HUES64 (cell line): ENCODE measurements around the gene ARHGAP6.
"Not testable (repeated sequence)": the region's sequence is repeated elsewhere in the genome, so short reads cannot be mapped to it uniquely, and the experiment has no call there.

ENCODE experiments used
- H3K27ac ChIP-seq: 2 replicates; pipeline ENCODE4 v1.7.0; 2013; ENCODE audit warnings: low read depth, low read length, inconsistent platforms
- H3K27me3 ChIP-seq: 2 replicates; pipeline ENCODE4 v1.6.1; 2013; ENCODE audit warnings: mild to moderate bottlenecking, low read length; ENCODE audit not compliant: insufficient read depth
- H3K36me3 ChIP-seq: 2 replicates; pipeline ENCODE4 v1.6.1; 2013; ENCODE audit warnings: mild to moderate bottlenecking, low read length; ENCODE audit not compliant: insufficient read depth
- H3K4me1 ChIP-seq: 2 replicates; pipeline ENCODE4 v1.6.1; 2013; ENCODE audit warnings: mild to moderate bottlenecking, low read length, moderate library complexity; ENCODE audit not compliant: insufficient read depth
- H3K4me3 ChIP-seq: 2 replicates; pipeline ENCODE4 v1.5.1; 2013; ENCODE audit warnings: mild to moderate bottlenecking, low read length, moderate library complexity
- H3K9ac ChIP-seq: 2 replicates; pipeline ENCODE4 v1.6.1; 2013; ENCODE audit warnings: mild to moderate bottlenecking, low read depth, low read length
- H3K9me3 ChIP-seq: 2 replicates; pipeline ENCODE4 v1.6.1; 2013; ENCODE audit warnings: low read depth, low read length; ENCODE audit not compliant: insufficient read depth
- WGBS: fragments of 150-250, 120-280 bp; methylation state at CpG from one replicate; pipeline ENCODE4 v1.1.7; 2013; ENCODE audit warnings: missing lambda C conversion rate; 5-methylcytosine and 5-hydroxymethylcytosine counted together

Gene ARHGAP6

GRCh38 chrX:11363825-11364224 lies 301.9 kb downstream of the ARHGAP6 start:
- H3K27ac ChIP-seq: not testable (repeated sequence)

GRCh38 chrX:11363069-11363594 lies 302.6 kb downstream of the ARHGAP6 start:
- Histone ChIP-seq H3K4me3 (no peak overlapping the region), H3K27ac (no peak overlapping the region), H3K4me1 (no peaks in the 10 kb centered on the region), H3K36me3 (no peaks in the 10 kb centered on the region), H3K9me3 (no peaks in the 10 kb centered on the region), H3K9ac (no peak overlapping the region), H3K27me3 (no peaks in the 10 kb centered on the region)
- WGBS: 96% methylated on average over 4 of the region's 4 CpGs

More at GRCh38 chrX:11363825-11364224, 301.9 kb downstream of the ARHGAP6 start:
- H3K9ac ChIP-seq, H3K4me3 ChIP-seq, H3K4me1 ChIP-seq, H3K27me3 ChIP-seq, H3K9me3 ChIP-seq, H3K36me3 ChIP-seq: not testable (repeated sequence)
- WGBS: 83% methylated on average over 1 of the region's 1 CpG

GRCh38 chrX:11361666-11362065 lies 304.1 kb downstream of the ARHGAP6 start:
- H3K4me3 ChIP-seq, H3K9ac ChIP-seq, H3K4me1 ChIP-seq, H3K9me3 ChIP-seq, H3K27me3 ChIP-seq, H3K27ac ChIP-seq, H3K36me3 ChIP-seq: not testable (repeated sequence)
- WGBS: 91% methylated on average over 3 of the region's 3 CpGs

GRCh38 chrX:11355944-11356343 lies 309.8 kb downstream of the ARHGAP6 start:
- H3K9ac ChIP-seq, H3K27me3 ChIP-seq, H3K27ac ChIP-seq, H3K9me3 ChIP-seq, H3K4me1 ChIP-seq, H3K36me3 ChIP-seq, H3K4me3 ChIP-seq: not testable (repeated sequence)
- 100% methylated on average over 1 of the region's 2 CpGs for WGBS

- H3K4me1 ChIP-seq: no peaks in the 10 kb centered on the region
- H3K9me3 ChIP-seq: no peaks in the 10 kb centered on the region
- no peak overlapping the region for H3K9ac ChIP-seq
- WGBS: 89% methylated on average over 4 of the region's 4 CpGs
- H3K27me3 ChIP-seq: no peaks in the 10 kb centered on the region
- no peak overlapping the region for H3K4me3 ChIP-seq
- H3K36me3 ChIP-seq: no peaks in the 10 kb centered on the region
- no peak overlapping the region for H3K27ac ChIP-seq
Measured at GRCh38 chrX:11355259-11355909, 310.3 kb downstream of the ARHGAP6 start.

GRCh38 chrX:11352296-11352741 lies 313.4 kb downstream of the ARHGAP6 start:
- Histone ChIP-seq H3K9ac (no peak overlapping the region), H3K27ac (no peak overlapping the region), H3K4me3 (no peak overlapping the region), H3K4me1 (no peaks in the 10 kb centered on the region), H3K27me3 (no peaks in the 10 kb centered on the region), H3K36me3 (no peaks in the 10 kb centered on the region), H3K9me3 (no peaks in the 10 kb centered on the region)
- WGBS: no CpG with 5 or more reads among the region's 1 CpG

- H3K9ac ChIP-seq: no peak overlapping the region
- no peaks in the 10 kb centered on the region for H3K9me3 ChIP-seq
- WGBS: 89% methylated on average over 7 of the region's 11 CpGs
- H3K27ac ChIP-seq: no peak overlapping the region
- H3K4me1 ChIP-seq: no peaks in the 10 kb centered on the region
- no peaks in the 10 kb centered on the region for H3K36me3 ChIP-seq
- H3K27me3 ChIP-seq: no peaks in the 10 kb centered on the region
- H3K4me3 ChIP-seq: no peak overlapping the region
Measured at GRCh38 chrX:11351375-11352295, 314.1 kb downstream of the ARHGAP6 start.

GRCh38 chrX:11349661-11350337 lies 315.9 kb downstream of the ARHGAP6 start:
- H3K4me1 ChIP-seq: no peaks in the 10 kb centered on the region
- no peak overlapping the region for H3K9ac ChIP-seq
- WGBS: 100% methylated on average over 1 of the region's 2 CpGs
- no peak overlapping the region for H3K4me3 ChIP-seq
- no peaks in the 10 kb centered on the region for H3K9me3 ChIP-seq
- H3K36me3 ChIP-seq: no peaks in the 10 kb centered on the region
- no peak overlapping the region for H3K27ac ChIP-seq
- H3K27me3 ChIP-seq: no peaks in the 10 kb centered on the region

- Histone ChIP-seq H3K9me3 (no peaks in the 10 kb centered on the region), H3K9ac (no peak overlapping the region), H3K4me1 (no peaks in the 10 kb centered on the region), H3K27me3 (no peaks in the 10 kb centered on the region), H3K27ac (no peak overlapping the region), H3K36me3 (no peaks in the 10 kb centered on the region), H3K4me3 (no peak overlapping the region)
- 100% methylated on average over 1 of the region's 1 CpG for WGBS
Measured at GRCh38 chrX:11349020-11349419, 316.7 kb downstream of the ARHGAP6 start.

- Histone ChIP-seq H3K4me1 (no peaks in the 10 kb centered on the region), H3K27ac (no peak overlapping the region), H3K4me3 (no peak overlapping the region), H3K9ac (no peak overlapping the region), H3K36me3 (no peaks in the 10 kb centered on the region), H3K9me3 (no peaks in the 10 kb centered on the region), H3K27me3 (no peaks in the 10 kb centered on the region)
- WGBS: no CpG with 5 or more reads among the region's 3 CpGs
Measured at GRCh38 chrX:11347300-11347699, 318.4 kb downstream of the ARHGAP6 start.

- no peaks in the 10 kb centered on the region for H3K27me3 ChIP-seq
- WGBS: 89% methylated on average over 2 of the region's 2 CpGs
- no peaks in the 10 kb centered on the region for H3K9me3 ChIP-seq
- H3K36me3 ChIP-seq: no peaks in the 10 kb centered on the region
- H3K9ac ChIP-seq: no peak overlapping the region
- H3K4me3 ChIP-seq: no peak overlapping the region
- no peak overlapping the region for H3K27ac ChIP-seq
- no peaks in the 10 kb centered on the region for H3K4me1 ChIP-seq
Measured at GRCh38 chrX:11346121-11346682, 319.5 kb downstream of the ARHGAP6 start.
